A673 (cell line): Measurements from ENCODE around the gene ERMN. TPM values are rescaled to one million over a fixed set of nuclear protein-coding genes. Genes with fewer than 3 reads are reported as not detected.
A peak's percentile ranks its signal among the peaks of the same experiment; 100 is the strongest.

Source experiments
- BruUV-seq: library from RNA; stranded (reverse); fragments of 400-500 nt; replicated peaks from 2 replicates; lab custom pipeline; 2021; lab: Mats Ljungman, UMichigan
- CTCF ChIA-PET: fragments of 300-600 bp; sonication (Branson Sonifier 250); formaldehyde crosslinking; loops from one replicate; lab custom pipeline; 2022; ENCODE audit warnings: antibody characterized with exemption; lab: Charles Lee
- POLR2A ChIA-PET: fragments of 300-600 bp; sonication (Branson Sonifier 250); formaldehyde crosslinking; loops from one replicate; lab custom pipeline; 2022; ENCODE audit warnings: antibody characterized with exemption; ENCODE audit not compliant: low non-redundant PET; lab: Charles Lee
- DNase-seq: peaks from one replicate; pipeline ENCODE4 v3.0.0-alpha.2; 2015; ENCODE audit warnings: low spot score
- H3K27ac ChIP-seq: fragments of 200-600 bp; sonication (generic); 2 replicates; pipeline ENCODE4 v1.5.1; 2016; ENCODE audit warnings: mixed run types, low read depth, mild to moderate bottlenecking, mixed read lengths, antibody characterized with exemption, low read length; ENCODE audit not compliant: poor library complexity, severe bottlenecking
- H3K27me3 ChIP-seq: fragments of 200-600 bp; sonication (generic); replicated peaks from 2 replicates; pipeline ENCODE4 v1.6.1; 2017; ENCODE audit warnings: mixed run types, low read depth, mild to moderate bottlenecking, mixed read lengths, antibody characterized with exemption, low read length; ENCODE audit not compliant: insufficient read depth, poor library complexity
- H3K36me3 ChIP-seq: fragments of 200-600 bp; sonication (generic); 2 replicates; pipeline ENCODE4 v1.6.1; 2016; ENCODE audit warnings: mixed run types, mild to moderate bottlenecking, mixed read lengths, antibody characterized with exemption, low read length; ENCODE audit not compliant: insufficient read depth, poor library complexity, severe bottlenecking
- H3K4me1 ChIP-seq: fragments of 200-600 bp; sonication (generic); 2 replicates; pipeline ENCODE4 v1.6.1; 2017; ENCODE audit warnings: mixed run types, mild to moderate bottlenecking, mixed read lengths, antibody characterized with exemption, low read length; ENCODE audit not compliant: insufficient read depth, poor library complexity, severe bottlenecking
- H3K4me3 ChIP-seq: fragments of 200-600 bp; sonication (generic); 2 replicates; pipeline ENCODE4 v1.5.1; 2016; ENCODE audit warnings: low read depth, mixed run types, mild to moderate bottlenecking, mixed read lengths, low read length; ENCODE audit not compliant: poor library complexity, severe bottlenecking
- H3K9me3 ChIP-seq: fragments of 200-600 bp; sonication (generic); 2 replicates; pipeline ENCODE4 v1.6.1; 2016; ENCODE audit warnings: mixed run types, low read depth, mild to moderate bottlenecking, mixed read lengths, antibody characterized with exemption, low read length; ENCODE audit not compliant: poor library complexity, severe bottlenecking
- CTCF ChIP-seq: fragments of 300-800, 200-600 bp; sonication (generic); conservative IDR thresholded peaks from 2 replicates; pipeline ENCODE4 v1.5.1; 2017; ENCODE audit warnings: low read depth, mild to moderate bottlenecking, antibody characterized with exemption, low read length, moderate library complexity, mixed read lengths
- EZH2 ChIP-seq: fragments of 200-600 bp; sonication (generic); IDR thresholded peaks from 2 replicates; pipeline ENCODE4 v1.6.1; 2017; ENCODE audit warnings: borderline replicate concordance, low read depth, mild to moderate bottlenecking, mixed read lengths, antibody characterized with exemption, low read length; ENCODE audit not compliant: poor library complexity, severe bottlenecking
- intact Hi-C: fragments of 100-400 bp; cut with micrococcal nuclease; formaldehyde crosslinking; loops from one replicate; pipeline ENCODE4 v1.10.0; 2022; ENCODE audit not compliant: unreplicated experiment
- total RNA-seq: library from RNA; stranded (reverse); gene quantifications from 2 replicates; pipeline ENCODE4 v1.2.3, GENCODE V29; 2021

Gene ERMN
- total RNA-seq, 1 experiment from 2014 or later, result not detected

GRCh38 chr2:157311706-157312105, 13.9 kb downstream of the ERMN start:
- H3K36me3 ChIP-seq, result no peaks in the 10 kb centered on the region
- no TSS peak for BruUV-seq
- no peak for TF ChIP-seq CTCF
- TF ChIP-seq EZH2, result no peak
- H3K4me1 ChIP-seq, result no peaks in the 10 kb centered on the region
- DNase-seq, result no peak
- intact Hi-C loops, result no loop called here
- no peak overlapping the region for H3K4me3 ChIP-seq
- CTCF ChIA-PET, result no interaction called here
- H3K27ac ChIP-seq, result no peak overlapping the region
- peaks cover 56% of the 10 kb centered on the region for H3K27me3 ChIP-seq
- H3K9me3 ChIP-seq, result no peaks in the 10 kb centered on the region
- POLR2A ChIA-PET, result no interaction called here

GRCh38 chr2:157309878-157310277, 15.7 kb downstream of the ERMN start:
- no peak for DNase-seq
- ChIA-PET CTCF (no interaction called here), POLR2A (no interaction called here)
- no TSS peak for BruUV-seq
- TF ChIP-seq EZH2 (no peak), CTCF (no peak)
- intact Hi-C loops, result loop anchor here (5.0 to 10.0 kb wide), 2 partner anchors 465 to 702 kb away; no protein-coding TSS in a partner anchor
- Histone ChIP-seq H3K9me3 (no peaks in the 10 kb centered on the region), H3K36me3 (no peaks in the 10 kb centered on the region), H3K27ac (no peak overlapping the region), H3K27me3 (peaks cover 67% of the 10 kb centered on the region), H3K4me1 (no peaks in the 10 kb centered on the region), H3K4me3 (no peak overlapping the region)

- CTCF ChIA-PET, result interaction anchor here (0.7 kb wide), 1 partner anchor 1508 kb away, joined by 3 read pairs; no protein-coding TSS in a partner anchor
- no peak overlapping the region for H3K27ac ChIP-seq
- intact Hi-C loops, result loop anchor here (5.0 to 10.0 kb wide), 2 partner anchors 468 to 705 kb away; no protein-coding TSS in a partner anchor
- no peaks in the 10 kb centered on the region for H3K9me3 ChIP-seq
- H3K4me1 ChIP-seq, result no peaks in the 10 kb centered on the region
- peak; percentile 29 for DNase-seq
- no peaks in the 10 kb centered on the region for H3K36me3 ChIP-seq
- no peak overlapping the region for H3K4me3 ChIP-seq
- peak; percentile 33; the same call in 1 of the 2 replicates for TF ChIP-seq CTCF
- TF ChIP-seq EZH2, result no peak
- BruUV-seq, result no TSS peak
- POLR2A ChIA-PET, result no interaction called here
- H3K27me3 ChIP-seq, result peaks cover 85% of the 10 kb centered on the region
These were observed 18.6 kb downstream of the ERMN start for GRCh38 chr2:157307021-157307420.
